Epithelial cell of prostate (primary cell): ENCODE data around the gene RO60.

Experiments
- DNase-seq: peaks from one replicate; pipeline ENCODE4 v3.0.0-alpha.2; 2011; ENCODE audit warnings: low read depth, low spot score
- H3K27ac ChIP-seq: fragments of 450-650 bp; 2 replicates; pipeline ENCODE4 v1.5.1; 2017; ENCODE audit warnings: mild to moderate bottlenecking

RO60 gene

GRCh38 chr1:193060115-193060403 lies 647 bp downstream of the RO60 start:
- peak overlapping the region; percentile 95 for H3K27ac ChIP-seq
- DNase-seq: no peak

- no peak for DNase-seq
- H3K27ac ChIP-seq: peak overlapping the region; percentile 95
These were observed 994 bp downstream of the RO60 start for GRCh38 chr1:193060406-193060805.

GRCh38 chr1:193060938-193061337 lies 1.5 kb downstream of the RO60 start:
- peak overlapping the region; percentile 95 for H3K27ac ChIP-seq
- no peak for DNase-seq

- no peak overlapping the region for H3K27ac ChIP-seq
- no peak for DNase-seq
These were observed 3.5 kb downstream of the RO60 start for GRCh38 chr1:193062698-193063463.

GRCh38 chr1:193065954-193066353 lies 6.5 kb downstream of the RO60 start:
- no peak overlapping the region for H3K27ac ChIP-seq

GRCh38 chr1:193066606-193067005 lies 7.2 kb downstream of the RO60 start:
- no peak overlapping the region for H3K27ac ChIP-seq

More at GRCh38 chr1:193065954-193066353, 6.5 kb downstream of the RO60 start:
- DNase-seq: no peak

GRCh38 chr1:193068013-193068412 lies 8.6 kb downstream of the RO60 start:
- H3K27ac ChIP-seq: no peak overlapping the region
- DNase-seq: no peak

More at GRCh38 chr1:193066606-193067005, 7.2 kb downstream of the RO60 start:
- no peak for DNase-seq

GRCh38 chr1:193069748-193070385 lies 10.5 kb downstream of the RO60 start:
- no peak for DNase-seq
- no peak overlapping the region for H3K27ac ChIP-seq

GRCh38 chr1:193070386-193070753 lies 11.0 kb downstream of the RO60 start:
- H3K27ac ChIP-seq: no peak overlapping the region
- no peak for DNase-seq

- no peak for DNase-seq
- H3K27ac ChIP-seq: no peak overlapping the region
These were observed 11.5 kb downstream of the RO60 start for GRCh38 chr1:193070942-193071341.

- DNase-seq: no peak
These were observed 18.6 kb downstream of the RO60 start for GRCh38 chr1:193077991-193078390.

GRCh38 chr1:193079187-193079586 lies 19.8 kb downstream of the RO60 start:
- no peak for DNase-seq
- no peak overlapping the region for H3K27ac ChIP-seq

More at GRCh38 chr1:193077991-193078390, 18.6 kb downstream of the RO60 start:
- no peak overlapping the region for H3K27ac ChIP-seq

- DNase-seq: no peak
These were observed 24.1 kb downstream of the RO60 start for GRCh38 chr1:193083365-193084088.

GRCh38 chr1:193085263-193085662 lies 25.9 kb downstream of the RO60 start:
- no peak for DNase-seq
- H3K27ac ChIP-seq: no peak overlapping the region

More at GRCh38 chr1:193083365-193084088, 24.1 kb downstream of the RO60 start:
- no peak overlapping the region for H3K27ac ChIP-seq

GRCh38 chr1:193086342-193086741 lies 26.9 kb downstream of the RO60 start:
- H3K27ac ChIP-seq: no peak overlapping the region
- DNase-seq: no peak

GRCh38 chr1:193087893-193088292 lies 28.5 kb downstream of the RO60 start:
- H3K27ac ChIP-seq: no peak overlapping the region
- DNase-seq: no peak

GRCh38 chr1:193090865-193091264 lies 31.5 kb downstream of the RO60 start:
- H3K27ac ChIP-seq: no peak overlapping the region
- DNase-seq: no peak

GRCh38 chr1:193094112-193094511 lies 34.7 kb downstream of the RO60 start:
- H3K27ac ChIP-seq: no peak overlapping the region
- DNase-seq: no peak

- DNase-seq: no peak
- H3K27ac ChIP-seq: no peak overlapping the region
These were observed 43.2 kb downstream of the RO60 start for GRCh38 chr1:193102662-193103061.

- DNase-seq: no peak
- peak overlapping the region; percentile 88 for H3K27ac ChIP-seq
These were observed 44.5 kb downstream of the RO60 start for GRCh38 chr1:193103759-193104501.

- no peak for DNase-seq
- peak overlapping the region; percentile 88 for H3K27ac ChIP-seq
These were observed 45.1 kb downstream of the RO60 start for GRCh38 chr1:193104502-193104906.
